ENCODE data around the gene PDE6G.

The PDE6G gene

DNA sequence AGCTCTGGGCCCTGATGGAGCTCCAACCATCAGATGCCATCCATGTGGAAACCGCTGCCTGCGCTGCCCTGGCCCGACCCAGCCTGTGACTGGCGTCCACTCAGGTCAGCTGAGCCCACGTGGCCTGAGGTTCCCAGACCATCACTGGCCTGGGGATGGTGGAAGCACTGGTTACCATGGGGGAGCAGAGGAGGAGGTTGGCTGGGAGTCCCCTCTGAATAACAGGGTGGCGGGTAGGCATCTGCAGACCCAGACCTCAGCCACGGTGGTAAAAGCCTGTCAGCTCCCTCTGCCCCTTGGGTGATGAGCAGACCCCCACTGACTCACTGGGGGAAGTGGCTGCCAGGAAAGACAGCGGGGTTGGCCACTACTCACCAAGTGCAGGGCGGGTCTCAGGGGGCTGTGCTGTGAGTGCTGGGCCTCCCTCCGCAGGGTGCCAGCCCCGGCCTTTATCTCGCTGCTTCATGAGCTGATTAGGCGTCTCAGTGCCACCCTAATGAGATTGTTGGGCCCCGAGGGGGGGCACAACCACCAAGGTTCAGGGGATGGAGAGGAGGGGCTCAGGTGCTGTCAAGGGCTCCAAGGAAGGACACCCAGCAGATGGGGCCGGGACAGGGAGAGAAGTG, at the start of gene PDE6G:
PDE6G (minus strand) TSS at position 425 of the 626 bp plus-strand sequence. CDS start 3,237 bp downstream, outside the sequence.
- DNase-seq (ENCODE audit: low spot score), result no peak

DNA sequence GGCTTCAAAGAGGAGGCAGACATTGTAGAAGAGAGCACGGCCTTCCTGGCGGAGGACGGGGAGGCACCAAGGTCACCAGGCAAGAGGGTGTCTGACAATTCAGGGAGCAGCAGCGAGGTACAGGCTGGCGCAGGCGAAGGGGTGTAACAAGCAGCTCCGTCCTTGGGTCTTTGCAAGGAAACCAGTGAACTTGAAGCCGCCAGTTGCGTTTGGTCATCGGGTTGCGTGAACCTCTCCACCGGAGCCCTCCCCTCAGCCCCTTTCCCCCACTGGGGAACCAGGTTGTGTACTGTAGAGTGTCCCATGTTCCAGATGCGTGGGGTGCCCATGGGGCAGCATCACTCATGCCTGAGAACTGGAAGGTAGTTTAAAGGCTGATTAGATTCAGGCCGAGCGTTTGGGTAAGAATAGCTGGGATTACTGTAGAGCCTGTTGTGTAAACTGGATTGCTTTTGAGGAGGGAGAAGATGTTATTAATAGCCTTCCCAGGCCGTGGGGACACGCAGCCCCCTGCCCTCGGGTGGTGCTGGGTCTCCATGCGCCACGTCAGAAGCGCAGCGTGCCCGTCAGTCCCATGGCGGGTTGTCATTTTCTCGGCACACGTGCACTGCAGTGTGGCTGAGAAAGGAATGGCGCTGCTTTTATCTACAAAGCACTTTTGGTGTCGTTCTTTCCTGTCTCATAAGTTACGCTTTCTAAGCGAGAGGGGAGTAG, 49.3 kb upstream of the PDE6G start:
- DNase-seq (ENCODE audit: low spot score), result no peak

DNA sequence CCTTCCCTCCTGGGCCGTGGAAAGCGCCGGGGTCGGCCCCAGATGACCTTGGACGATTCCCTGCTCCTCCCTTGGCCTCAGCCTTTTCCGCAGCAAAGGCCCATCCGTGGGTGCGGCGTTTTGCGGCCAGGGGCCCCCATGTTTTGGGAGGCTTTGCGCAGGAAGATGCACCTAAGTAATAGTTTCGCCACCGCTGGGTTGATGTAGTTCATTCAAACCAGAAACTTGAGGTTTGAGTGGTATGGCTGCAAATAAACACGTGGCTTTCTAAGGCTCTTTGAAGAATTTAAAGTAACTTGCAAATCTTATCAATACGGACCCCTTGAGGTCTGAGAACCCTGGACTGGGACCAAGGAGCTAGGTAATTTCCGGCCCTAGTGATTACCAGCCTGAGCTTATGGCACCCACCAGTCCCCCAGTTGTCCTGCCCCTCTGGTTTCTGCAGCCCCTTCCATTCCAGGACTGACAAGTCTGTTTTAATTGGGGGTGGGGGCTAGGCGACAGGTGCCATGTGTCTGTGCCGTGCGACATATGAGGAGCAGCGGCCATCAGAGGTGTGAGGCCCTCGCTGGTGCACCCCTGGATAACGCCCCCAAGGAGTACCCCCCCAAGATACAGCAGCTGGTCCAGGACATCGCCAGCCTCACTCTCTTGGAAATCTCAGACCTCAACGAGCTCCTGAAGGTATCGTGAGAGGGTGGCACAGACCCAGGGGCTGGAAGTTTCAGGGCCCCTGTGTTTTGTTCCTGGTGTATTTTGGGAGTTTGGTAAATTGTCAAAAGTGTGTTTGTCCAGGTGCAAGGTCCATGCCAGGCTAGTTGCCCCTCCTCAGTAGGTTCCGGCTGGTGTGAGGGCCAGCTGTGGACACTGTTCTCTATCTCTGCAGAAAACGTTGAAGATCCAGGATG, 47.7 kb upstream of the PDE6G start:
- DNase-seq (ENCODE audit: low spot score), result no peak

DNA sequence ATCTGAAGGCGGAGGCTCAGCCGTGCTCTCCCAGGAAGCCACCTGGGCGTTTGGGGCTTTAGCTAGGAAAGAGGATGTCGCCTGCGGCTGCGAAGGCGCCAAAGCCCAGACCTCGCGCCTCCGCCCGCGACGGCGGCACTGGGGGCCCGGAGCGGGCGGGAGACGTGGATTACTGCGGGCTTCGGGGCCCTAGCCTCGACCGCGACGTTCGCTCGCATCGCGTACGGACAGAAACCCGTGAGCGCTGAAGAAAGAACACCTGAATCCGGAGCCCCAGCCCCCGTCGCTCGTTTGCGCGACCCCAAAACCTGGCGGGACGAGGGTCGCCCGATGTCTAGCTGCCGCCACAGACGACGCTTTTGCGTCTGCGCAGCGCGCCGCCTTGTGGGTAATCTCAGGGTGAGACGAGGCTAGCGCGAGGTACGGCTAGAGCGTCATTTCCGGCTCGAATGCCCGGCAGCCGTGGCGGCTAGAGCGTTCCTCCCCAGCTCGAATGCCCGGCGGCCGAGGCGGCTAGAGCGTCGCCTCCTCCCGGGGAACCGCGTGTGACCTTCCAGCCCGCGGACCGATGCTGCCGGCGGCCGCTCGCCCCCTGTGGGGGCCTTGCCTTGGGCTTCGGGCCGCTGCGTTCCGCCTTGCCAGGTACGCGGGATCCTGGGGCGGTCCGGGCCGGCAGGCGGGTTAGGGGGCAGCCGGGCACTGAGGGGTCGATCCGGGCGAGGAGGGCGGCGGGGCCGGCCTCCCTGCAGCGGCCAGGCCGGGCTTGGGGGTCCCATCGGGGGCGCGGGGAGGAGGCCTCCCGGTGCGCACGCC, 46.8 kb upstream of the PDE6G start, which contains the start of gene MRPL12:
MRPL12 (plus strand) TSS at position 434 of the 813 bp plus-strand sequence; CDS start at position 569, 135 bp downstream.
- peak; percentile 93 for DNase-seq (ENCODE audit: low spot score)

DNA sequence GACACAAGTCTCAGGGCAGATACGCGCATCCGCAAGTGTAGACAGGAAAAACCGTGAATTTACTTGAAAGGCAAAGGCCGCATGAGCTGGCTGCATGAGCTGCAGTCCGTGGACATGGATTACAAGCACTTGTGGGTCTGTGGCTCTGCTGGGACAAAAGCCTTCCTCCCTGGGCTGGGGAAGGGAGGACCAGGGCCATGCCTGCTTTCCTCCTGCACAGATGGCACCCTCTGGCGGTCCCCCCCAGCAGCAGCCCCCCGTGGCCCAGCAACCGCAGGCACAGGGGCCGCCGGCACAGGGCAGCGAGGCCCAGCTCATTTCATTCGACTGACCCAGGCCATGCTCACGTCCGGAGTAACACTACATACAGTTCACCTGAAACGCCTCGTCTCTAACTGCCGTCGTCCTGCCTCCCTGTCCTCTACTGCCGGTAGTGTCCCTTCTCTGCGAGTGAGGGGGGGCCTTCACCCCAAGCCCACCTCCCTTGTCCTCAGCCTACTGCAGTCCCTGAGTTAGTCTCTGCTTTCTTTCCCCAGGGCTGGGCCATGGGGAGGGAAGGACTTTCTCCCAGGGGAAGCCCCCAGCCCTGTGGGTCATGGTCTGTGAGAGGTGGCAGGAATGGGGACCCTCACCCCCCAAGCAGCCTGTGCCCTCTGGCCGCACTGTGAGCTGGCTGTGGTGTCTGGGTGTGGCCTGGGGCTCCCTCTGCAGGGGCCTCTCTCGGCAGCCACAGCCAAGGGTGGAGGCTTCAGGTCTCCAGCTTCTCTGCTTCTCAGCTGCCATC, 45.1 kb upstream of the PDE6G start:
- no peak for DNase-seq (ENCODE audit: low spot score)

DNA sequence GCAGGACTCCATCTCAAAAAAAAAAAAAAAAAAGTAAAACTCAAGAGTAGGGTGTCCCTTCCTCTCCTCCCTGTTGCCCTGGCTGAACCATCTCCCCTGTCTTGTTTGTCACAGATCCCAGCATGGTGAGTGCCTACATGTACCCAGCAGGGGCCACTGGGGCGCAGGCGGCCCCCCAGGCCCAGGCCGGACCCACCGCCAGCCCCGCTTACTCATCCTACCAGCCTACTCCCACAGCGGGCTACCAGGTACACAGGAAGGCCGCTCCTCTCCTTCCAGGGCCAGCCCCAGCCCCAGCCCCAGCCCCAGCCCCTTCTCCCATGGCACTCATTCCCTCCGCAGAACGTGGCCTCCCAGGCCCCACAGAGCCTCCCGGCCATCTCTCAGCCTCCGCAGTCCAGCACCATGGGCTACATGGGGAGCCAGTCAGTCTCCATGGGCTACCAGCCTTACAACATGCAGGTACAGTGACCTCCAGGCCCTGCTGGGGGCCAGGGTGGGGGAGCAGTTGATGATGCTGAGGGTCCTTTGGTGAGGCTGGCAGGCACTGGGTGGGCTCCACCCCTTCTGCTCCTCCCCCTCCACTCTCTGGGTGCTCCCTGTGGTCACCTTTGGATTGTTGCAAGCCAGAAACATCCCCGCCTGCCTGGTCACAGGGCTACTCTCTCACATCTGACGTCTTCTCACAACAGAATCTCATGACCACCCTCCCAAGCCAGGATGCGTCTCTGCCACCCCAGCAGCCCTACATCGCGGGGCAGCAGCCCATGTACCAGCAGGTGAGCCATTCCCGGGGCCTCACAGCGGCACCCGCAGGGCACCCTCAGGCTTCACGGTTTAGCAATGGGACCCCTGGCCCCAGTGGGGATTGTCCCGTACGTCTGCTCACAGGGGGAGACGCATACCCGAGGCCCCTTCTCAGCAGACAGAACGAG, 44.3 kb upstream of the PDE6G start:
- DNase-seq (ENCODE audit: low spot score), result no peak

DNA sequence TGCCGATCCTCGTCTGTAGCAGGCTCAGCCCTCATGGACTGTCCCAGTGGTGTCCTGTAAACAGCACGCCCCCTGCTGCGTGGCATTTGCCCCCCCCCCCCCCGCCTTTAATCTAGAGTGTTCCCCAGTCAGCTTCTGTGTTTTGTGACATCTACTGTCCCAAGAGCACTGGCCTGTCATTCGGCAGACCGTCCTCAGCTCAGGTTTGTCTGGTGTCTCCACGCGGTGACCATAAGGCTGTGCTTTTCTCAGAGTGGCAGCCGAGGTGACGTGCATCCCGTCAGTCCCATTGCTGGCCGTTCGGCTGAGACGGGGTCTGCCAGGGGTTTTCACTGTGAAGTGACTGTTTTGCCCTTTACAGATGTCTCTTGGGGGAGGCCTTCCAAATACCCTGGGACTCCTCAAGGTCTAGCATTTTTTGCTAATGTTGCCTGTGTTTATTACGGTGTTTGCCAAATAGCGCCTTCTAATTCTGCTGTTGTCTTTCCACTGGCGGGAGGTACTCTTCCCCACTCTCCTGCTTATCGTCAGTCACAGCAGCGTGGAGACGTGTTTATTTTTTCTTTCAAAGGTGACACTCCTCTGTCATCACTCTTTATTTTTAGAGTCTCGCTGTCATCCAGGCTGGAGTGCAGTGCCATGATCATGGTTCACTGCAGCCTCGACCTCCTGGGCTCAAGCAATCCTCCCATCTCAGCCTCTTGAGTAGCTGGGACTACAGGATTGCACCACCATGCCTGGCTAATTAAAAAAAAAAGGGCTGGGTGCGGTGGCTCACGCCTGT, 41.1 kb upstream of the PDE6G start:
- no peak for DNase-seq (ENCODE audit: low spot score)

DNA sequence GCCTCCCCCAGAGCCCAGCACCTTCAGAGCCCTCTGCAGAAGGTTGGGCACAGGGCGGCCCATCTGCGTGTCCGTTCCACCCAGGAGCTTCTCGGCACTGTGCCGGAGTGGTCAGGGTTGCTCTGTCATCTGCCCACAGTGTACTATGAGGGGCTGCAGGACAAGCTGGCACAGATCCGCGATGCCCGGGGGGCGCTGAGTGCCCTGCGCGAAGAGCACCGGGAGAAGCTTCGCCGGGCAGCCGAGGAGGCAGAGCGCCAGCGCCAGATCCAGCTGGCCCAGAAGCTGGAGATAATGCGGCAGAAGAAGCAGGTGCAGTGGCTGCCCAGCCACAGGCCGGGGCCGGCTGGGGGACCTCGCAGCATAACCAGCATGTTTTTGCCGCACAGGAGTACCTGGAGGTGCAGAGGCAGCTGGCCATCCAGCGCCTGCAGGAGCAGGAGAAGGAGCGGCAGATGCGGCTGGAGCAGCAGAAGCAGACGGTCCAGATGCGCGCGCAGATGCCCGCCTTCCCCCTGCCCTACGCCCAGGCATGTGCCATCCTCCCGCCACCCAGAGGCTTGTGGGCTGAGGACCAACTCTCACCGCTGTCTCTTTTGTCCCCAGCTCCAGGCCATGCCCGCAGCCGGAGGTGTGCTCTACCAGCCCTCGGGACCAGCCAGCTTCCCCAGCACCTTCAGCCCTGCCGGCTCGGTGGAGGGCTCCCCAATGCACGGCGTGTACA, 40.0 kb upstream of the PDE6G start:
- no peak for DNase-seq (ENCODE audit: low spot score)

DNA sequence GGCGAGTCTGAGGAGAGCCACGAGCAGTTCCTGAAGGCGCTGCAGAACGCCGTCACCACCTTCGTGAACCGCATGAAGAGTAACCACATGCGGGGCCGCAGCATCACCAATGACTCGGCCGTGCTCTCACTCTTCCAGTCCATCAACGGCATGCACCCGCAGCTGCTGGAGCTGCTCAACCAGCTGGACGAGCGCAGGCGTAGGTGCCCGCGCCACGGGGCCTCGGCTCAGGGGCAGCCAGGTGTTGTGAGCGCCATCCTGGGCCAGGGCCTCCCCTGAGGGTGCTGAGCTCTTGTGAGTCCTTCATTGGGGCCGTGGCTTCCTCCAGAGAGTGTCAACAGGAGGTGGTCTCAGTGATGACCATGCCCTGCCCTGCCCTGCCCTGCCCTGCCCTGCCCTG, 39.5 kb upstream of the PDE6G start:
- no peak for DNase-seq (ENCODE audit: low spot score)

DNA sequence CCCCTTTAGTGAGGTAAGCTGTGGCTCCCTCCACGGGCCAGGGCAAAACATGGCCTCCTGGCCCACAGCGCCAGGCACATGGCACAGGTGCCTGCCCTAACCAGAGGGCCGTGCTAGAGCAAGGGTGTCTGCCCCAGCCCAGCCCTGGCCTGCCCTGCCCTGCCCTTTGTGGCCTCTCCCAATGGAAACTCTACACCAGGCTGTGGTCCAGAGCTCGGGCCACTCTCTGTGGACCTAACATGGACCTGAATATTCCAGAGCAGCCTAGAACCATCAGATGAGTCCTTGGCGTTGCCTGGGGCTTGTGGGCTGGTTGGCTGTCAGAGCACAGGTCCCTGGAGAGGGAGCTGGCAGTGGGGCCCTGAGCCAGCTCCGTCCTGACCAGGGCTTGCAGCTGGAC, 38.9 kb upstream of the PDE6G start:
- no peak for DNase-seq (ENCODE audit: low spot score)

DNA sequence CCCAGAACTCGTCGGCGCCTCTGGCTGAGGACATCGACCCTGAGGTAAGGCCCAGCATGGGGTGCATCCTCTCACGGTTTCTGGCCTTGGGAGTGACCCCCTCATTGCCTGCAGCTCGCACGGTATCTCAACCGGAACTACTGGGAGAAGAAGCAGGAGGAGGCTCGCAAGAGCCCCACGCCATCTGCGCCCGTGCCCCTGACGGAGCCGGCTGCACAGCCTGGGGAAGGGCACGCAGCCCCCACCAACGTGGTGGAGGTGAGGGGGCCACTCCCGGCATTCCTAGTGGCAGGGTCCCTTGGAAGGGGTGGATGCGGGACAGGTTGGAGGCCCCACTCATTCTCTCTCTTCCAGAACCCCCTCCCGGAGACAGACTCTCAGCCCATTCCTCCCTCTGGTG, 38.5 kb upstream of the PDE6G start:
- no peak for DNase-seq (ENCODE audit: low spot score)

DNA sequence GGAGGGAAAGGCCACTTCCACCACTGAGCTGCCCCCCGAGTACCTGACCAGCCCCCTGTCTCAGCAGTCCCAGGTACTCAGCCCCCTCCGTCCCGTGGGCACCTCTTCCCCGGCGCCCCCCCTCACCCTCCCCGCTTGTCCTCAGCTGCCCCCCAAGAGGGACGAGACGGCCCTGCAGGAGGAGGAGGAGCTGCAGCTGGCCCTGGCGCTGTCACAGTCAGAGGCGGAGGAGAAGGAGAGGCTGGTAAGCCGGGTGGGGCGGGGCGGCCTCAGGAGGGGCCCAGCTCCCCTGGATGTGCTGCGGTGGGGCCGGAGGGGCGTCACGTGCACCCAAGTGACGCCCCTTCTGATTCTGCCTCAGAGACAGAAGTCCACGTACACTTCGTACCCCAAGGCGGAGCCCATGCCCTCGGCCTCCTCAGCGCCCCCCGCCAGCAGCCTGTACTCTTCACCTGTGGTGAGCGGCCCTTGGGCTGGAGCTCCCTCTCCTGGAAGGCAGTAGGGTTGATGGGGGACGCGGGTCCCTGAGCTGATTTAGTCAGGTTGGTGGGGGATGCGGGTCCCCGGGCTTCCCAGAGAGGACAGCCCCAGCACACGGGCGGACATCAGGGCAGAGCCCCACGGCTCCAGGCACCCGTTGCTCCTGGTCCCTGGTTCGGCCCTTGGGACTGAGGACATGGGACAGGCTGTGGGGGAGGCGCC, 37.3 kb upstream of the PDE6G start:
- no peak for DNase-seq (ENCODE audit: low spot score)

DNA sequence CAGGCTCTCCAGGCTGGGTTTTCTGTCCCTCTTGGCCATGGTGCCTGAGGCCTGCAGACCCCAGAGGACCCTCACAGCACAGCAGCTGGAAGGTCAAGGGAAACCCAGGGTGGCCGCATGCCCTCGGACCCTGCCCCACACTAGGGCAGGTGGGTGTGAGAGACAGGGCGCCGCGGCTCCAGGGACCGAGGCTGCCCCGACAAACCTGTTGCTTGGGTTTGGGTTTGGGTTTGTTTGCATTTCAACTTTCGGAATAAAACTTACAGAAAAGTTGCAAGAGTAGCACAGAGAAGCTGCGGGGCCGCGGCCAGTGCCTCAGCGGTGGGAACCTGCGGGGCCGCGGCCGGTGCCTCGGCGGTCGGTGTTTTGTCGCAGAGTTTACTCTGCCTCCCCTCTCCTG, 35.3 kb upstream of the PDE6G start:
- no peak for DNase-seq (ENCODE audit: low spot score)

DNA sequence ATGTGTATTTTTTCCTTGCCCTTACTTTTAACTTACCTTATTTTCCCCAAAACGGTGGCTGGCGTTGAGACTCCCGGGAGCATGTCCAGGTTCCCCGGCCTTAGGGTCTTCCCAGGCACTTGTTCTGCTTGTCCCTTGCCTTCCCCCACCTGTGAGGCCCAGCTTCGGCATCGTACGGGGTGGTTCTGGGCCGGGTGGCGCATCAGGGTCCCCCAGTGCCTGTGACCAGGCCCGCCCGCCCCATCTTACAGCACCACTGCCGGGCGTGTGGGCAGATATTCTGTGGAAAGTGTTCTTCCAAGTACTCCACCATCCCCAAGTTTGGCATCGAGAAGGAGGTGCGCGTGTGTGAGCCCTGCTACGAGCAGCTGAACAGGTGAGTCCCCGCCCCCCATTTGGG, 34.9 kb upstream of the PDE6G start:
- no peak for DNase-seq (ENCODE audit: low spot score)

DNA sequence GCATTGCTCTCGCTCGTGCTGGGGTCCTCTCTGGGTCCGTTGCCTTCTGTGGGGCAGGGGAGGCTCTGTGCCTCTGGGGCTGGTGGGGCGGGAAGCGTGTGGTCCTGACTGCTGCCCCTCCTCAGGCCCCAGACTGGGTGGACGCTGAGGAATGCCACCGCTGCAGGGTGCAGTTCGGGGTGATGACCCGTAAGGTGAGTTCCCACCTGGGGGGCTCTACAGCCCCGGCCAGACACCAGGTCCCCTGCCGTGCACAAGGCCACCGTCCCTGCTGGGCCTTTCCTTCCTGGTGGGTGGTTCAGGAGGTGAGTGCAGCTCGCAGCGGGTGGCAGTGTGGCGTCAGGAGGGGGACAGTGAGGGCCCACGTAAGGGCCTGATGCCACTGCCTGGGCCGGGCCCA, 34.2 kb upstream of the PDE6G start:
- no peak for DNase-seq (ENCODE audit: low spot score)

DNA sequence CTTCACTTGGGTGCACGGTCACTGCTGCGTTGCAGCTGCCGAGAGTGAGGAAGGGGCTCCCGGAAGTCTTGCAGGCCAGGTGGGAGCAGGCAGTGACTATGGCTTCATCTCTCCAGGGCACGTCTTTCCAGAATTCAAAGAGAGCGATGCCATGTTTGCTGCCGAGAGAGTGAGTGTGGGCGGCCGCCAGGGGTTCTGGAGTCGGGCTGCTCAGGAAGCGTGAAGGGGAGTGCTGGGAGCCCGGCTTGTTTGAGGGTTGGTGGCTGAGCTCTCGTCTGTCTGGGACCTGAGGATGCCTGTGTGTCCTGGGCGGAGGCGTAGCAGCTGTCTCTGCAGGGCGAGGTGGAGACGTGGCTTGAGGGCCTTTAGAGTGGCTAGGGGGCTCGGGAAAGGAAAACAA, 33.7 kb upstream of the PDE6G start:
- DNase-seq (ENCODE audit: low spot score), result no peak

DNA sequence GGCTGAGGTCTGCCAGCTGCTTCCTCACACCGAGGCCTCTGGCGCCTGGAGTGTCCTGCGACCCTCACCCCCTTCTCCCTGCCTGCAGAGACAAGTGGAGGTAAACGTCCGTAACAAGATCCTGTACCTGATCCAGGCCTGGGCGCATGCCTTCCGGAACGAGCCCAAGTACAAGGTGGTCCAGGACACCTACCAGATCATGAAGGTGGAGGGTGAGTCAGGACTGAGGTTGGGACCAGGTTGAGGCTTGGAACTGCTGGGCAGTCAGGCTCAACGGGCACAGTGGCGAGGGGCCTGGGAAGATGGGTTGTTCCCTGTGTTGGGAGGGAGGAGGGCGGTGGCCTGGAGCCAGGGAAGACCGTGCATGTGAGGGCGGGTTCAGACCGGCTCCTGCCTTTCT, 32.3 kb upstream of the PDE6G start:
- DNase-seq (ENCODE audit: low spot score), result no peak

Measured in left forelimb (tissue), 1 donor.